Keratinocyte (primary cell): Measurements from ENCODE around the gene GRK3. TPM values are rescaled to one million over a fixed set of nuclear protein-coding genes. Genes with fewer than 3 reads are reported as not detected.

Source experiments
- DNase-seq: peaks from one replicate; pipeline ENCODE4 v3.0.0-alpha.2; 2011; ENCODE audit warnings: low read depth, missing footprints, low spot score
- FAIRE-seq: peaks from 2 replicates; lab custom pipeline; 2011; peaks lifted over from hg19 to GRCh38; lab: Jason Lieb, UNC
- H2AFZ ChIP-seq: 2 replicates; pipeline ENCODE4 v1.6.0; 2012; ENCODE audit warnings: low read length, control low read depth, inconsistent platforms; ENCODE audit not compliant: control insufficient read depth
- H3K27ac ChIP-seq: 2 replicates; pipeline ENCODE4 v1.5.1; 2011; ENCODE audit warnings: low read length; ENCODE audit not compliant: control insufficient read depth, insufficient read depth
- H3K27me3 ChIP-seq: 3 replicates; pipeline ENCODE4 v1.6.0; 2011; ENCODE audit warnings: low read length; ENCODE audit not compliant: control insufficient read depth, insufficient read depth; ENCODE audit errors: extremely low read depth
- H3K36me3 ChIP-seq, 2 experiments: 2 replicates in 1 of 2; 3 replicates in 1 of 2; pipeline ENCODE4 v1.5.1; 2011; ENCODE audit warnings: low read length in 2 of 2, mild to moderate bottlenecking in 1 of 2; ENCODE audit not compliant: control insufficient read depth in 2 of 2, insufficient read depth in 2 of 2; ENCODE audit errors: extremely low read depth in 1 of 2
- H3K4me1 ChIP-seq: 3 replicates; pipeline ENCODE4 v1.5.1; 2011; ENCODE audit warnings: low read length; ENCODE audit not compliant: control insufficient read depth, insufficient read depth; ENCODE audit errors: extremely low read depth
- H3K4me2 ChIP-seq: 3 replicates; pipeline ENCODE4 v1.6.0; 2011; ENCODE audit warnings: low read depth, low read length; ENCODE audit not compliant: control insufficient read depth, insufficient read depth; ENCODE audit errors: extremely low read depth
- H3K4me3 ChIP-seq, 3 experiments: fragments of 200-600 bp in 1 of 3; sonication (generic) in 1 of 3; 2 replicates in 2 of 3; 3 replicates in 1 of 3; pipeline ENCODE4 v1.5.1; 2011 to 2016; ENCODE audit warnings: low read length in 3 of 3, mild to moderate bottlenecking in 3 of 3, control low read depth in 2 of 3, inconsistent platforms in 1 of 3, low read depth in 1 of 3, mixed read lengths in 1 of 3, mixed run types in 1 of 3, moderate library complexity in 1 of 3; ENCODE audit not compliant: control insufficient read depth in 2 of 3, insufficient read depth in 2 of 3; ENCODE audit errors: extremely low read depth in 1 of 3
- H3K79me2 ChIP-seq: 2 replicates; pipeline ENCODE4 v1.6.0; 2012; ENCODE audit warnings: low read length; ENCODE audit not compliant: control insufficient read depth, insufficient read depth
- H3K9ac ChIP-seq: 3 replicates; pipeline ENCODE4 v1.6.0; 2011; ENCODE audit warnings: low read length; ENCODE audit not compliant: control insufficient read depth, insufficient read depth; ENCODE audit errors: extremely low read depth
- H3K9me1 ChIP-seq: 3 replicates; pipeline ENCODE4 v1.6.0; 2011; ENCODE audit warnings: low read length; ENCODE audit not compliant: control insufficient read depth, insufficient read depth; ENCODE audit errors: extremely low read depth
- H3K9me3 ChIP-seq: 2 replicates; pipeline ENCODE4 v1.5.1; 2012; ENCODE audit warnings: low read depth, low read length; ENCODE audit not compliant: control insufficient read depth
- H4K20me1 ChIP-seq: 3 replicates; pipeline ENCODE4 v1.6.0; 2011; ENCODE audit warnings: low read length; ENCODE audit not compliant: control insufficient read depth, insufficient read depth; ENCODE audit errors: extremely low read depth
- EZH2 ChIP-seq: IDR thresholded peaks from one replicate; pipeline ENCODE4 v1.6.1; 2012; ENCODE audit warnings: inconsistent platforms, mild to moderate bottlenecking, low read length, moderate library complexity
- dilution Hi-C: fragments of 300-500 bp; cut with MboI; formaldehyde crosslinking; loops from one replicate; pipeline ENCODE4 v1.7.0; 2020; ENCODE audit warnings: low sequenced_read_pairs; ENCODE audit not compliant: extremely low pct_ligation_motif_present
- polyA plus RNA-seq, 5 experiments: library from polyadenylated mRNA; depleted of rRNA in 3 of 5; stranded (reverse) in 3 of 5; stranded (forward) in 1 of 5; unstranded in 1 of 5; fragments of >200 nt; gene quantifications; 1 replicate in 1 of 5; 2 replicates in 3 of 5; 3 replicates in 1 of 5; pipeline versions ENCODE4 v1.2.1 to v1.2.3, GENCODE V29; 2011 to 2012; ENCODE audit warnings: missing spikeins in 2 of 5, low read depth in 1 of 5, low replicate concordance in 1 of 5
- TF ChIP-seq, protein P1 (sequence below), 3 experiments: IDR thresholded peaks in 1 of 3; conservative IDR thresholded peaks in 1 of 3; optimal IDR thresholded peaks in 1 of 3; 2 replicates in 2 of 3; 3 replicates in 1 of 3; pipeline versions ENCODE3 to v1.5.1; 2011; ENCODE audit warnings: low read length in 3 of 3, mild to moderate bottlenecking in 3 of 3, moderate library complexity in 2 of 3, control low read depth in 1 of 3, inconsistent platforms in 1 of 3; ENCODE audit not compliant: insufficient read depth in 2 of 3; ENCODE audit errors: extremely low read depth in 1 of 3

The GRK3 gene
- polyA plus RNA-seq, 1 donor (not counting 4 experiments of a cell fraction or from before 2014, with no cell fraction given): 8.1 TPM

DNA sequence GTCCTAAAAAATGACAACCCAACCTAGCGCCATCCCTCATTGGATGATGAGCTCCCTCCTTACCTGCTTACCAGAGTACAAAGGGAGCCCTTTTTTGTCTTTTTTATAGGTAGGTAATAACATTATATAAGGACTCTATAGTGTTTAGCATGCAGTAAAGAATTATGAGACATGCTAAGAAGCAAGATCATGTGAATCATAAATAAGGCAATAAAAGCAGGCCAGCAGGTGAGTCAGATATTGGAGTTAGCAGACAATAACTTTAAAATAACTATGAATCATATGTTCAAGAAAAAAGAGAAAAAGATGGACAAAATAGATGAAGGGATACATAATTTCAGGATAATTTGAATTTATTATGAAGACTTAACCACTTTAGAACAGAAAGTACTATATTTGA lies 81.5 kb downstream of the GRK3 start:
- no peak overlapping the region for H3K9ac ChIP-seq
- TF ChIP-seq, protein P1, sequence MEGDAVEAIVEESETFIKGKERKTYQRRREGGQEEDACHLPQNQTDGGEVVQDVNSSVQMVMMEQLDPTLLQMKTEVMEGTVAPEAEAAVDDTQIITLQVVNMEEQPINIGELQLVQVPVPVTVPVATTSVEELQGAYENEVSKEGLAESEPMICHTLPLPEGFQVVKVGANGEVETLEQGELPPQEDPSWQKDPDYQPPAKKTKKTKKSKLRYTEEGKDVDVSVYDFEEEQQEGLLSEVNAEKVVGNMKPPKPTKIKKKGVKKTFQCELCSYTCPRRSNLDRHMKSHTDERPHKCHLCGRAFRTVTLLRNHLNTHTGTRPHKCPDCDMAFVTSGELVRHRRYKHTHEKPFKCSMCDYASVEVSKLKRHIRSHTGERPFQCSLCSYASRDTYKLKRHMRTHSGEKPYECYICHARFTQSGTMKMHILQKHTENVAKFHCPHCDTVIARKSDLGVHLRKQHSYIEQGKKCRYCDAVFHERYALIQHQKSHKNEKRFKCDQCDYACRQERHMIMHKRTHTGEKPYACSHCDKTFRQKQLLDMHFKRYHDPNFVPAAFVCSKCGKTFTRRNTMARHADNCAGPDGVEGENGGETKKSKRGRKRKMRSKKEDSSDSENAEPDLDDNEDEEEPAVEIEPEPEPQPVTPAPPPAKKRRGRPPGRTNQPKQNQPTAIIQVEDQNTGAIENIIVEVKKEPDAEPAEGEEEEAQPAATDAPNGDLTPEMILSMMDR (optimal IDR thresholded peaks at IDR 0.05 in 1 of 3, IDR thresholded peaks at IDR 0.05 in 1 of 3, conservative IDR thresholded peaks at IDR 0.05 in 1 of 3; ENCODE audit: extremely low read depth in 1 of 3, insufficient read depth in 2 of 3, low read length in 3 of 3): no peak
- TF ChIP-seq EZH2: no peak
- H3K79me2 ChIP-seq: no peaks in the 10 kb centered on the region
- no peak overlapping the region for H3K4me2 ChIP-seq
- H3K9me1 ChIP-seq: no peaks in the 10 kb centered on the region
- no peak overlapping the region for H2AFZ ChIP-seq
- H3K9me3 ChIP-seq: no peaks in the 10 kb centered on the region
- H3K4me3 ChIP-seq: no peak overlapping the region
- H3K4me1 ChIP-seq: no peaks in the 10 kb centered on the region
- DNase-seq (no peak), FAIRE-seq (no peak)
- no peaks in the 10 kb centered on the region for H3K36me3 ChIP-seq
- H3K27ac ChIP-seq: no peak overlapping the region
- dilution Hi-C loops: no loop called here
- no peaks in the 10 kb centered on the region for H4K20me1 ChIP-seq
- no peaks in the 10 kb centered on the region for H3K27me3 ChIP-seq

DNA sequence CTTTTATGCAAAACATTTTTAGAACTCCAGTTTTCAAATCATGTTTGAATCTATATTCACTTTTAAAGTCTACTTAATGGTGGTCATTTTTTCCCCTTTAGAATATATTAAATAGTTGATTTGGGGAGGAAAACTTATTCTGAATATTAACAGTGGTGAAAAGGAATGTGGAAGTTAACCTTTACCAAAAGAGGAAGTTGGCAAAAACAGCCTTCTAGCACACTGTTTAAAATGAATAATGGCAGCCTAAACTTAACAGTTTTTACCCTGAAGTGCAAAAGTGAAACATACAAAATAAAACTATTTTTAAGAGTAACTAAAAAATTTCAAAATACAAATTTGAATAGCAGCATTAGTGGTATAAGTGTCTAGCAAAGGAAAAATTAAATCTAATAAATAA lies 86.4 kb downstream of the GRK3 start:
- Histone ChIP-seq H3K9me3 (no peaks in the 10 kb centered on the region), H2AFZ (no peak overlapping the region), H4K20me1 (no peaks in the 10 kb centered on the region), H3K4me2 (no peak overlapping the region), H3K27me3 (no peaks in the 10 kb centered on the region), H3K9ac (no peak overlapping the region), H3K9me1 (no peaks in the 10 kb centered on the region), H3K4me1 (peaks cover 12% of the 10 kb centered on the region), H3K36me3 (no peaks in the 10 kb centered on the region), H3K27ac (no peak overlapping the region), H3K79me2 (no peaks in the 10 kb centered on the region), H3K4me3 (no peak overlapping the region)
- dilution Hi-C loops: no loop called here
- DNase-seq (no peak), FAIRE-seq (no peak)
- TF ChIP-seq EZH2: no peak
- TF ChIP-seq, protein P1 (optimal IDR thresholded peaks at IDR 0.05 in 1 of 3, IDR thresholded peaks at IDR 0.05 in 1 of 3, conservative IDR thresholded peaks at IDR 0.05 in 1 of 3; ENCODE audit: extremely low read depth in 1 of 3, insufficient read depth in 2 of 3, low read length in 3 of 3): no peak
